G401 (cell line): ENCODE results near the gene CENPX. TPM values are rescaled to one million over a fixed set of nuclear protein-coding genes. Genes with fewer than 3 reads are reported as not detected.

Experiments used
- DNase-seq: peaks from one replicate; pipeline ENCODE4 v3.0.0-alpha.2; 2015; ENCODE audit warnings: low spot score
- in situ Hi-C: cut with HindIII; loops from 2 replicates; pipeline ENCODE4 v1.10.0; 2016; ENCODE audit warnings: low sequenced_read_pairs, mixed read lengths
- total RNA-seq: library from RNA; depleted of rRNA; stranded (reverse); fragments of >200 nt; shearing (Covaris generic); gene quantifications from 2 replicates; pipeline ENCODE4 v1.2.3, GENCODE V29; 2014

Gene CENPX
- total RNA-seq, 1 experiment from 2014 or later = 57.8 TPM

DNA sequence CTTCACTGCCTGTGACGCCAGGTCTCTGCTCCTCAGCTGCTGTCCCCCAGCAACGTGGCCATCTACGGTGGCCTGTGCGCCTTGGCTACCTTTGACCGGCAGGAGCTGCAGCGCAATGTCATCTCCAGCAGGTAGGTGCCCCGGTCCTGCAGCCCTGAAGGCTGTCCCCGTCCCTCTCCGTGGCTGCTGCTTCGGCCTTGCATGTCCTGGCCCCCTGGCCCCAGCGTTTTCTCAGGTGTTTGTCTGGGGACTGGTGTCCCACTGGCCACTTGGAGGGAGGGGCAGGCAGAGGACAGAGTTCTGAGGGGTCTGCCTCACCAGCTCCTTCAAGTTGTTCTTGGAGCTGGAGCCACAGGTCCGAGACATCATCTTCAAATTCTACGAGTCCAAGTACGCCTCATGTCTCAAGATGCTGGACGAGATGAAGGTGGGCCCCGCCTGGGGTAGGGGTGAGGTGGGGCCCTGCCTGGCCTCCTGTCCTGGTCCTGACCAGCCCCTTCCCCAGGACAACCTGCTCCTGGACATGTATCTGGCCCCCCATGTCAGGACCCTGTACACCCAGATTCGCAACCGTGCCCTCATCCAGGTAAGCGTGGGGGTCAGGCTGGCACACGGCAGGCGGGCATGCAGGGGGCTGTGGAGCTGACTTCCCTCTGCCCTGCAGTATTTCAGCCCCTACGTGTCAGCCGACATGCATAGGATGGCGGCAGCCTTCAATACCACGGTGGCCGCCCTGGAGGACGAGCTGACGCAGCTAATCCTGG lies 33.5 kb upstream of the CENPX start:
- in situ Hi-C loops = no loop called here
- DNase-seq = no peak

DNA sequence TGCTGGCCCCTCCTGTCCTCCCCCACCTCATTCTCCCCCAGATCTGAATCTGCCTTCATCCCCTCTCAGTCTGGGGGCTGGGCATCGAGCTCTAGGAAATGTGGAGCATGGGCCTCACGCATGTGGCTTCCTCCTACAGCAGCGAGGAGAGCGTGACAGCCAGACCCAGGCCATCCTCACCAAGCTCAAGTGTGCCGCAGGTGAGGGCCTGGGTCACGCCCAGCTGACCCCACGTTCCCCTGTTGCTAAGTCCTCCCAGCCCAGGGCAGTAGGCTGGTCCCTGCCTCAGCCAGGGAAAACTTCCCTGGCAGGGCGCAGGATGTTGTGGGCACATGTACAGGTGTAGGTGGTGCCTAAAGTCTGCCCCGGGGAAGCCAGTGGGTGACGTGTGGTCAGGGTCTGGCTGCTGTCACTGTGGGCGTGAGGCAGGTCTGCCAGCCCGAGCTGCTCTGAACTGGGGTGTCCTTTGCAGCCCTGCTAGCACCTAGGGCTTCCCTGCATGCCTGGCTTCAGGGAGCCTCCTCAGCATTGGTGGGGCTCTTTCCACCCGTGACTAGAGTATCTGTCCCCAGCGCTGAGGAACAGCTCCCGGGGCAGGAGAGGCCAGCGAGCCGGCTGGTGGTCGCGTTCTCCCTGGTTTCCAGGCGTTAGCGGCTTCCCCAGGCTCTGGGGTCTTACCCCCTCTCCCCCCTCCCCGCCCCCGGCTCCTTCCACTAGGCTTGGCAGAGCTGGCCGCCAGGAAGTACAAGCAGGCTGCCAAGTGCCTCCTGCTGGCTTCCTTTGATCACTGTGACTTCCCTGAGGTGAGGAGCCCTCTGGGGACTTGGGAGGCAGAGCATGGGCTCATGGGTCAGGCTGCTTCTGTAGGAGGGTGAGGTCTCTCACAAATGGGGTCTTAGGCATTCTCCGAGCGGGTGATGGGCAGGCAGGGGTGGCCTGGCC lies 32.6 kb upstream of the CENPX start:
- no peak for DNase-seq
- in situ Hi-C loops = no loop called here

DNA sequence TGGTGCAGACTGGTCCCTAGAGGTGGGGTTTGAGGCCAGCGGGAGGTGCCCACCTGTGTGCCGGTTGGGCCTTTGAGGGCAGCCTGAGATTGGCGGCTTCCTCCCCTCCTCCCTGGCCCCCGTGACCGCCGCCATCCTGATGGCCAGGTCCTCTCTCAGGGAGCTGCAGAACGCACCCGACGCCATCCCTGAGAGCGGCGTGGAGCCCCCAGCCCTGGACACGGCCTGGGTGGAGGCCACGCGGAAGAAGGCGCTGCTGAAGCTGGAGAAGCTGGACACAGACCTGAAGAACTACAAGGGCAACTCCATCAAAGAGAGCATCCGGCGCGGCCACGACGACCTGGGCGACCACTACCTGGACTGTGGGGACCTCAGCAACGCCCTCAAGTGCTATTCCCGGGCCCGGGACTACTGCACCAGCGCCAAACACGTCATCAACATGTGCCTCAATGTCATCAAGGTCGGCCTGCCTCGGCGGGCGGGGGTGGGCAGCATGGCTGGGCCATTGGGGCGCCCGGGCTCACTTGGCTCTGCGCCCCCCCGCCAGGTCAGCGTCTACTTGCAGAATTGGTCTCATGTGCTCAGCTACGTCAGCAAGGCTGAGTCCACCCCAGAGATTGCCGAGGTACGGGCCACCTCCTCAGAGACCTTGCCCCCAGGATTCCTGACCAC lies 31.8 kb upstream of the CENPX start:
- DNase-seq = no peak
- in situ Hi-C loops = no loop called here

DNA sequence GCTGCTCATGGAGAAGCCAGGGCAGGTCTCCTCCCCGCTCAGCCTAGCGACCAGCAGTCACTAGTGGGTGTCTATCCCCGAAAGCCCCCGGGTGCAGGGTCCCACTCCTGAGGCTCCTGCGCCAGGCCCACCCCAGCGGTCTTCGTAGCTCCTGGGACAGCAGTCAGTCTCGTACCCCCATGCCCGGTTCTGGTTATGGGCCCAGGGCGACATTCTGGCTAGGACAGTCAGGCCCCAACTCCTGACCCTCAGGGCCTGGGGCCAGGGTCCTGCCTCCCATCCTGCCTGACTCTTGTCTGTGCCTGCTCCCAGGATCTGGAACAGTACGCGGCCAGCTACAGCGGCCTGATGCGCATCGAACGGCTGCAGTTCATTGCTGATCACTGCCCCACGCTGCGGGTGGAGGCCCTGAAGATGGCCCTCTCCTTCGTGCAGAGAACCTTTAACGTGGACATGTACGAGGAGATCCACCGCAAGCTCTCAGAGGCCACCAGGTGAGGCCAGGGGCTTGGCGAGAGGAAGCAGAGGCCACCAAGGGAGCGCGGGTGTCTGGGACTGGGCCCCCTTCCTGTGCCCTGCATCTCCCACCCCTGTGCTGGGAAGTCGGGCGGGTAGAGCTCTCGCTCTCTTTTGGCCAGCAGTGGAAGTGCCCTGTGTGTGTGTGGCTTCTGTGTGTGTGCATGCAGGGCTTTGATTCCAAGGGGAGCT lies 31.0 kb upstream of the CENPX start:
- no peak for DNase-seq
- in situ Hi-C loops = no loop called here

DNA sequence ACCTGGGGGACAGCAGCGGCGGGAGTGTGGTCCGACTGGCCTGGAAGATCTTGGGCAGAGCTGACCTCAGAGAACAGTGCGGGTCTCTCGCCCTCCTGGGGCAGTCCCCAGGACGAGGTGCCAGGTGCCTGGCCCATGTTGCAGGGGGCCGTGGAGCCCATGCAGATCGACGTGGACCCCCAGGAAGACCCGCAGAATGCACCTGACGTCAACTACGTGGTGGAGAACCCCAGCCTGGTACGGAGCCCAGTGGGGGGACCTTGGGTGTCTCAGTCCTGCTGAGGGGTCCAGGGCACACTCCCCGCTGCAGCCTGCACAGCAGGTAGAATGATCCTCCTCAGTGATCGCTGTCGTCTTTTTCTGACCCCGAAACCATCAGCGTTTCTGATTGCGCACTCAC lies 30.5 kb upstream of the CENPX start:
- in situ Hi-C loops = no loop called here
- DNase-seq = no peak

DNA sequence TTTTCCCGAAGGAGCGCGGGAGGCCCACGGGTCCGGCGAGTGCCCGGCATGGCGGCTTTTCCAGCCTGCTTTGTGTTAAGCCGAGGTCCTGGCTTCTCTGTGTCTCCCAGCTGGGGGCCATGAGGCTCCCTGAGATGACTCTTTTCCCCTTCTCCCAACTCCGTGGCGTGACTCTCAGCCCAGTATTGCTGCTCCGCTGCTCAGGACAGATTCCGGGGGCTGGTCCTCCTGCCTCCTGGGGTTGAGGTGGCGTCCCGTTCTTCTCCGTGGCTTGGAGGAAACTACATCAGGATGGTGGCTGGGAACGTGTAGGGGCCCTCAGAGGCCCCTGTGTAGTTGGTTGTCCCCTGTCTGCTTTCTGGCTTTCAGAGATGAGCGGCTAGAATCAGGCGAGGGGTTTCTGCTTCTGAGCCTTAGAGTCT lies 30.0 kb upstream of the CENPX start:
- no peak for DNase-seq
- in situ Hi-C loops = no loop called here

DNA sequence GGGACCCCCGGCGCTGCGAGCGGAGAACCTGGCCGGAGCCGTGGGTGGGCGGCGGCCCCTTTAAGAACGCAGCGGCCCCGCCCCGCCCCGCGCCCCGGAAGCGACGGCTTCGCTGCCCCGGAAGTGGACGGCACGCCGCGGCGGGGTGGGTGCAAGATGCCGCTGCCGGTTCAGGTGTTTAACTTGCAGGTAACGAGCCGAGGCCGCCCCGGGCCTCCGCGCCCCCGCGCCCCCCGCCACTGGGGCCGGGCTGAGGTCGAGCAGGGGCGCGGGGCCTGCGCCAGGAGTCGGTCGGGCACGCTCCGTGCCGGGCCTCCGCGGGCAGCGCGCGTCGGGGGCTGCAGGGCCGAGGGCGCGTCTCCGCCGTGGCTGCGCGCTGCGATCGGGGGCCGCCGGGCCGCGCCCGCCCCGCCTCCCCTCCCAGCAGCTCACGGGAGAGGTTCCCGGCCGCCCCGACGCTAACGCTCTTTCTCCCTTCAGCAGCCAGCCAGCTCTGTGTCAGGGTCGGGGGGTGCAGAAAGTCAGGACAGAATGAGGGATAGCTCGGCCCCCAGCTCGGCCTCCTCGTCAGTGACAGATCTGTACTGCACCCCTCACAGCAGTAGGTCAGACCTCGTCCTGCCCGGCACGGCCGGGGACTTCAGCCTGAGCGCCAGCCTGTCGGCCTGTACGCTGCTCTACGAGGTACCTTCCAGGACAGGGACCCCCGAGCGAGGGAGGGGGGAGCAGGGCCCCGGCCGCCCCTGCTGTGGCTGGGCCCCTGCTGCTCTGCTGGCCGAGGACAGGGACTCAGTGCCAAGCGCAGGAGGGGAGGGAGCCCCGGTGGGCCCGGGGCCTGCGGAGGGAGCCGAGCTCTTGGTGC lies 29.3 kb upstream of the CENPX start, which contains the start of the genes GPS1 and RFNG:
TSS of gene GPS1 (plus strand) at position 123 of the 862 bp plus-strand sequence. CDS start at position 157, 34 bp downstream.
TSS of gene RFNG (minus strand) at position 36 of the 862 bp plus-strand sequence. CDS start 45 bp downstream, outside the sequence.
- peak; percentile 77 for DNase-seq
- in situ Hi-C loops = no loop called here

DNA sequence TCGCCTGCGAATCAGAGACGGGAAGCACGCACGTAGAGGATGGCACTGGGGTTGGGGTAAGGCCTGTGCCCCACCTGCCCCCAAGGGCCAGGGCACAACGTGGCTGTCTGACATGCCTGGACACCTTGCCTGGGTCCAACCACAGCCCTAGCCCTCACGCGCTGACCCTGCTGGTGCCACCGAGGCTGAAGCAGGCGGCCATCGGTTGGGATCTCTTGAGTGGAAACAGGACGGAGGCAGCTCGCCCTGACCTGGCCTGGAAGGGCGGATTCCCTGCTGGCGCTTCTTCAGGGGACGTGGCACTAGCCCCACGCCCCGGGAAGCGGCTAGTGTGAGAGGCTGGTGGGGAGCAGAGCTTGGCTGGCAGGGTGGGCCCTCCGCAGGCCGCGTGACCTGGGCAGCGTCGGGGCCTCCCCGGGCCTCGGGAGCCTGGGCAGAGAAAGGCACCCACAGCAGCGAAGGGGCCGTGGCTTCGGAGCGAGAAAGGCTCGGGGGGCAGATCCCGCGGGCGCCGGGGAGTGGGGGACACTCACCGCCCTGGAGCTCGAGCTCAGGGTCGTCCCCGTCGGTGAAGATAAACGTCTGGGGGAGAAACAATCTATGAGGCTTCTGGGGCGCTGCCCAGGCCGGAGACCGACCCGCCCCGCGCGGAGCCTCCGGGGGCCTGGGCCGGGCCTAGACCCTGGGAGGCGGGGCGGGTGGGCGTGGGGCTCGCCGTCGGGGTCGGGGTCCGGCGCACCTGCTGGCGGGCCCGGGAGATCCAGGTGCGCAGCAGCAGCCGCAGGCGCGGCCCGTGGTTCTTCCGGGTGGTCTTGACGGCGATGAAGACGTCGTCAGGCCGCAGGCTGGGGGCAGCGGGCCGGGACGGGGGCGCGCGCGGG lies 28.3 kb upstream of the CENPX start:
- in situ Hi-C loops = no loop called here
- DNase-seq = no peak

DNA sequence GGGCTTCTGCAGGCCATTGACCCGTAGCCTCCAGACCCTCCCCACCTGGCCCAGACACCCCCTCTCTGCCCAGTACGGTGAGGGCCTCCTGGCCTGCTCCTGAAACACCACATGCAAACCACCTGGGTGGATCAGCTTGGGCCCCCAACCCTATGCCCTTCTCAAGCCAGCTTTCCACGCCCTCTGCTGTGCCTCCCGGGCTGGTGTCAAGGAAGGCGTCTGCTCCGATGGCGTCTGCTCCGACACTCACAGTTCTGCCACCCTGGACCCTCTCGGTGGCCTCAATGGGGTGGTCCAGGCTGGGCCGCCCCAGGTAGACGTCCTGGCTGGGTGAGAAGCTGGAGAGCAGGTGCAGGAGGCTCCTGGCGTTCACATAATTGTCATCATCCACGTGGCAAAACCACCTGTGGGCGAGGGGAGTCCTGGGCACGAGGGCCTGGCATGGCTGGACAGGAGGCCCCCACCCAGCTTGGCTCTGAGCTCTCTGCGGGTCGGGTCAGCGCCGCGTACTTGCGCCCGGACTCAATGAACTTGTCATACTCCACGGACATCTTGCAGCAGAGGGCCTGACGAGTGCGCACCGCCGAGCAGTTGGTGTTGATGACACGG lies 27.6 kb upstream of the CENPX start:
- DNase-seq = no peak
- in situ Hi-C loops = no loop called here

DNA sequence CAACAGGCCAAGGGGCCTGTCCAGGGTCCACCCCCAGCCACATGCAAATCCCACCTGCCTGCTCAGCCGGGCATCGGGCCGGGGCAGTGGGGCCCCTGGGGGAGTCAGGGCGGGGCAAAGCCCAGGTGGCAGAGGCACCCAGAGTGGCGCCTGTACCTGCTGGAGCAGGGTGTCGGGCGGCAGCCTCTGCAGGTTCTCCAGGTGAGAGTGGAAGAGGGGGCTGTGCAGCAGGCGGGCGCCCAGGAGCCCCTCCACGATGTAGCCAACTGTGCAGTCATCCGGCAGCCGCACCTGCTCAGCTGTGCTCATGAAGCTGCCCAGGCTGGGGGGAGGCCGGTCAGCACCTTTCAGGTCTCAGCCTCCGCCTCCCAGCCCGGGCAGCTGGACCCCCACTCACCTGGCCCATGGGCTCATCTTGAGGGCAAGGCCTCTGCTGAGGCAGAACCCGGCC lies 26.9 kb upstream of the CENPX start:
- in situ Hi-C loops = no loop called here
- no peak for DNase-seq

DNA sequence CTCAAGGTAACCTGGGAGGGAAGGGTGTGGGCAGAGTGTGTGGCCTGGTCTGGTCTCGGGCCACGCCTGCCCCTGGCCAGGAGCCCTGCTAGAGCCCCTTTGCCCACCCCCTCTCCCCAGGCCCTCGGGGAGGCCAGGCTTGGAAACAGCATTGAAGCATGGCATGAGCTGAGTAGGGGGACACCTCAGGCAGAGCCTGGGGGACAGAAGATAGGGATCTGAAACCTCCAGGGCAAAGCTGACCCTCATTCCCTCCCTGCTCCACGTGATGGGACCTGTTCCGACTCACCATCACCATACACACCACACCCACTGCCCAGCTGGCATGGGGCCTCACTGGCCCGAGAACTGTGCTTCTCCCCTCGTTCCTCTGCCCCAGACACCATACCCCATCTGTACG lies 26.4 kb upstream of the CENPX start:
- in situ Hi-C loops = no loop called here
- no peak for DNase-seq

DNA sequence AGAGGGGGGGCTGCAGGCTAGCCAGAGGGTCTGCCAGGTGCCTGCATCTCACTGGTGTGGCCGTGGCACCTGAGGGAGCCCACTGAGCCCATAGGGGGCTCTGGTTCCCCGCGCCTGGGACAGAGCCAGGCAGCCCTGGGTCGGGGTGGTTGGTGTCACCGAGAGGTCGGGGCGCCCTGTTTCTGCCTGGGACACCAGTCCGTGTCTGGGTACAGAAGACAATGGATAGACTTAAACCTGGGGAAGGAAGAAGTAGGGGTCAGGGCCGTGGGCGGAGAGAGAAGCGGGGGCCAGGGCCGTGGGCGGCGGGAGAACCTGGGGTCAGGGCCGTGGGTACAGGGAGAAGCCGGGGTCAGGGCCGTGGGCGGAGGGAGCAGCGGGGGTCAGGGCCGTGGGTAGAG lies 25.9 kb upstream of the CENPX start:
- DNase-seq = no peak
- in situ Hi-C loops = no loop called here

DNA sequence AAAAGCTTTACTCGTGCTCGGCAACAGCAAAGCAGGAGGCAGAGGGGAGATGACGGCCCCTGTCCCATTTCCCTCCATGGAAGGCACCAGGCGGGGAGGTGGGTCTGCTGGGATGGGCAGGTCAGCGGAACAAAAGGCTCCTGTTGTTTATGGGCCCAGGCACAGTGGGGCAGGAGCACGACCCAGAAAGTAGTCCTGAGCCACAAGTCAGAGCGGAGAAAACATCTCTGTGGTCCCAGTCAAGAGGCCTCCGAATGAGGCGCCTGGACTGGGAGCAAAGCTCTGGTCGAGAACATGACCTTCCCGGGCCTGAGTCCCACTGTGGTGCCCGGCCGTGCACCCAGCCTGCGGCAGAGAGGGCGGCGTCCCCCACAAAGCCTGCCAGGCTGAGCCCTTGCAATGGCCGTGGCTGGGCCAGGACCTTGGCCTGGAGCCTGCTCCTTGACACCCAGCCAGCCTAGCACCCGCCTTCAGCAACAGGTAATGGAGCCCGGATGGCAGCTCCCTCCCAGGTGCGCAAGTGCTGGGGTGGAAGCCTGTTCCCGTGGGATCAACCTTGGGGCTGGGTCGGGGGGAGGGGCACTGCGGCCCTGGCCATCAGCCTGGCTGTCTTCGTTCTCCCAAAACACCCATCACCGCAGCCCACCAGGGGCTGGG lies 25.4 kb upstream of the CENPX start:
- no peak for DNase-seq
- in situ Hi-C loops = no loop called here

DNA sequence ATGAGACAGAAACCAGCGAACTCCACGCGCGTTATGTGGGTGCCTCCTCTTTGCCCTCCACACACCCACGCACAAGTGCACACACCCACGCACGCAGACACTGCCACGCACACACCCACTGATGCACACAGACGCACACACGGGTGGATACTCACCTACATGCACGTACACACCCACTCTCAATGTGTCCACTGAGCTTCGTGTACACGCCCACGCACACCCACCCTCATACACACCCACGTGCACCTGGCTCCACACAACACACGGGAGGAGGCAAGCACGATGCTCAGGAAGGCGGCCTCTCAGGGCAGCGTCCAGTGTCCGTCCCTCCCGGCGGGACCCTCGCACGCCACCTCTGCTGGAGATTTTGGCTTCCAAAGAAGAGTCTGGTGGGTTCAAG lies 24.7 kb upstream of the CENPX start:
- DNase-seq = no peak
- in situ Hi-C loops = no loop called here

DNA sequence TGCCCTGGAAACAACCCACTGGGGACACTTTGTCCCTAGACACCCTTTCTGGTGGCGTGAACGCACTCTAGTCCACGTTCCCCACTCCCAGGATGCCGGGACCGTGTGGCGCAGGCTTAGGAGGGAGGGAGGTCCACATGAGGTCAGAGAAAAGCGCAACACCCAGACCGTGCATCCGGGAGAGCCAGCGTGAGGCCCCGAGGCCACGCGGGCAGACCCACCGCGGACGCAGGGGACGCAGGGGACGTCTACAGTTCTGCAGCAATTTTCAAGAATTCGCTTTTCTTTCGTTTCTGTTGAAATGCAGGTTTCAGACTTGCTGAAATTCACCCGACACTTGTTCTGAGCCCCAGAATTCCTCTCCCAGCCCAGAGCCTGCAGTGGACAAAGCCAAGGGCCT lies 24.2 kb upstream of the CENPX start:
- no peak for DNase-seq
- in situ Hi-C loops = no loop called here

DNA sequence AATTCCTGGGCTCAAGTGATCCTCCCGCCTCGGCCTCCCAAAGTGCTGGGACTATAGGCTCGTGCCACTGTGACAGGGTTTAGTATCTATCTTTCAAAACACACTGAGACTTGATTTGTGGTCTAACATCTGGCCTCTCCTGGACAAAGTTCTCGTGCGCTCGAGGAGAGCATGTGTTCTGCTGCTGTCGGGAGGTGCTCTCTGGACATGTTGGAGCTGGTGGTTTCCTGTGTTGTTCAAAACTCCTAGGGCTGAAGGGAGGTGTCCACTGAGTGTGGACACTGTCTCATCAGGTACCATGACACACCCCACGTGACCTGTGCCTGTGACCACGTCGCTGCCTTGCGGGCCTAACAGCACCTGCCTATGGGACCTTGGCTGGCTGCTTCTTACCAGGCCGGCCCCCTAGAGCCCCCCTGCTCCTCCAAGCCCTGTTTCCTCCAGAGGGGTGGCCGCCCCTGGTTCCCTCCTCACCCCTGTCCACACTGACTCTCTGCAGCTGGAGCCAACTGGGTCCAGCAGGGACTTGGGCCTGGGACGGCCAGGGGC lies 23.3 kb upstream of the CENPX start:
- no peak for DNase-seq
- in situ Hi-C loops = no loop called here
